Right lobe of liver (tissue), 4 donors: ENCODE results near the gene YARS1.

Experiments
- CTCF ChIP-seq, 4 donors: fragments of 200-600 bp in 3 of 4; fragments of 450-650 bp in 1 of 4; IDR thresholded peaks; one replicate each; pipeline versions ENCODE4 v1.5.1 to v1.8.0; 2016 to 2022; ENCODE audit warnings: antibody characterized with exemption in 4 of 4, mild to moderate bottlenecking in 2 of 4
- POLR2A ChIP-seq: fragments of 450-650 bp; IDR thresholded peaks from one replicate; pipeline ENCODE4 v1.6.1; 2017; ENCODE audit warnings: antibody characterized with exemption, mild to moderate bottlenecking
- donor health status: DM: no; HTN: no; CAD: no.
- donor health status: DM: no; HTN: no; CAD: no.
- donor health status: DM: no; HTN: yes; CAD: no.

- TF ChIP-seq CTCF (IDR thresholded peaks at IDR 0.05) (peak; percentile 91 to 96 (median 94)), POLR2A (no peak)
Observed at GRCh38 chr1:32773018-32773763, 44.0 kb downstream of the YARS1 start.
